NCI-H2107 treated with DMSO at 0.1 percent for 48 hours (cell line): ENCODE results near the gene EGF.
A peak's percentile ranks its signal among the peaks of the same experiment; 100 is the strongest.
"Not testable (repeated sequence)": the region's sequence is repeated elsewhere in the genome, so short reads cannot be mapped to it uniquely, and the experiment has no call there.

Experiments
- DNase-seq: peaks from one replicate; lab custom pipeline; 2025; ENCODE audit not compliant: unreplicated experiment; lab: John Stamatoyannopoulos, UW

EGF gene

GRCh38 chr4:110025718-110026117 lies 113.0 kb downstream of the EGF start:
- DNase-seq = no peak

- DNase-seq = no peak
Measured at GRCh38 chr4:110032603-110033002, 119.9 kb downstream of the EGF start.

- no peak for DNase-seq
Measured at GRCh38 chr4:110033355-110034025, 120.8 kb downstream of the EGF start.

- no peak for DNase-seq
Measured at GRCh38 chr4:110034026-110034393, 121.3 kb downstream of the EGF start.

- DNase-seq = not testable (repeated sequence)
Measured at GRCh38 chr4:110039164-110039563, 126.5 kb downstream of the EGF start.

- DNase-seq = no peak
Measured at GRCh38 chr4:110041735-110042134, 129.1 kb downstream of the EGF start.

GRCh38 chr4:110042545-110043517 lies 130.1 kb downstream of the EGF start:
- DNase-seq = no peak

GRCh38 chr4:110046588-110047049 lies 133.9 kb downstream of the EGF start:
- no peak for DNase-seq

GRCh38 chr4:110049951-110050925 lies 137.6 kb downstream of the EGF start:
- DNase-seq = peak; percentile 1

GRCh38 chr4:110055158-110055768 lies 142.6 kb downstream of the EGF start:
- DNase-seq = peak; percentile 19

- DNase-seq = no peak
Measured at GRCh38 chr4:110058677-110059076, 146.0 kb downstream of the EGF start.

GRCh38 chr4:110059556-110060191 lies 147.0 kb downstream of the EGF start:
- no peak for DNase-seq

- DNase-seq = no peak
Measured at GRCh38 chr4:110061076-110061475, 148.4 kb downstream of the EGF start.
